Measurements from ENCODE around the gene THEM4.

- TF ChIP-seq POLR2A (IDR thresholded peaks at IDR 0.05) (no peak), POLR2AphosphoS5 (IDR thresholded peaks at IDR 0.05) (no peak), CTCF (IDR thresholded peaks at IDR 0.05 in 8 of 11, conservative IDR thresholded peaks at IDR 0.05 in 3 of 11) (no peak)
Measured at GRCh38 chr1:151924691-151925587, 15.6 kb upstream of the THEM4 start.
